Activated T-helper 9 cell treated with anti-CD3 and anti-CD28 coated beads, Interleukin-2, amount 50 U/mL, for 16 hours (primary cell): ENCODE measurements around the gene SOX5.
"Not testable (repeated sequence)": the region's sequence is repeated elsewhere in the genome, so short reads cannot be mapped to it uniquely, and the experiment has no call there.

ENCODE experiments used
- DNase-seq: peaks from one replicate; pipeline ENCODE4 v3.0.0-alpha.2; 2020; ENCODE audit warnings: low read depth

SOX5 gene

DNA sequence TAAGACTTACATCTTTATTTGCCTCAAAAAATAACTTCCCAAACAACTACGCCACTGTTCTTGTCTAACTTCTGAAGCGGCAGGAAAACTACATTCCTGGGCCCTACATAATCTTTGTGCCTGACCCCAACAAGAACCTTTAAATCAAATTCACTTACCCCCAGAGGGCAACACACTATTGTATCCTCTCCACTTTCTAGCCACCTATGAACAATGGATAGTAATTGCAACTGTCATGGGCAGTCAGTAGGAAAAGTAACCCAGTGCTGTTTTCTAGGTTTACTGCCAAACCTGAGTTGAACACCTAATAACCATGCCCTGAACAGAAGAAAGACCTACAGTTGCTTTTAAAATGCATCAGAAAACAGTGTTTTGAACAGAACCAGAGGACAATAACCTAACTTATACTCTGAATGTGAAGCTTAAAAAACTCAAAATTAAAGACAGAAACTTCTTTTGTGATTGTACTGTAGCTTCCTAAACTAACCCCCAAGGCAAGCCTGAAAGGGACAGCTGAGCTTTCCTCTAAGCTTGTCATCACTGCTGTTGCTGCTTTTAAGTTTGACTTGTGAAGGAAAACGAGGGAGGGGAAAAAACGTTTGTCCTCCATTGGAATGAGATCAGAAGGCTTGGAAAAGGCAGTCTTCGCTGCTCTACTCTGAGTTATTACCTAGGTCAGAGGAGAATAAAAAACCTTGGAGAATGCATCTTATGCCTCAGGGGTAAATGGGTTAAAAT is 195.7 kb downstream of the SOX5 start:
- no peak for DNase-seq

DNA sequence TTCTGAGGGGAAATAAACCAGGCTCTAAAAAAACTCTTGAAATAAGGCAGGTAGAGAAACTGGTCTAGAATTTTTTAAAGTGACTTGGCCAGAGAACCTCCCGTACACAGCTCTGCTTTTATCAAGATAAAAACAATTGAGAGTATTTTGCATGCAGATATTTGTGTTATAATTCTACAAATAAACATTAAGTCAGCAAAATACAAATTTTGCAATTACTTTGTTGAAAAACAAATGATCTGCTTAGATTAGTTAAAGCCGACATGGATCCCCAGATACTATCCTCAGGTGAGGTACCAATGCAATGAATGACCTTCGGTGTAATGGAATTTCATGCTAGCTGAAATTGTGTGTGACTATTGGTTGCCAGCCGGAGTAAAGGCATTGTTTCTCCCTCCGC is 197.2 kb downstream of the SOX5 start:
- no peak for DNase-seq

DNA sequence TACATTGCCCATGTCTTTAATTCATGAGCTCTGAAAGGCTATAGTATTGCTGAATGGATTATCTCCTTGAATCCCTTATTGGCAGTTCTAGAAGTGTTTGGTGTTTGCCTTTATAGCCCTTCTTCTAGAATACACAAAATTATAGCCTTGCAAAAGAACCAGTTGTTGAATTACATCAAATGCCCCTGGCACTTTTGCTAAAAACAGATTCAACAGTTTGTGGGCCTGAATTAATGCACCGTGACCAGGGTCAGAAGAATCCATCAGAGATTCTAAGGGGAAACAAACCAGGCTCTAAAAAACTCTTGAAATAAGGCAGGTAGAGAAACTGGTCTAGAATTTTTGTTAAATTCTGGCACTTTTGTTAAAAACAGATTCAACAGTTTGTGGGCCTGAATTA is 197.8 kb downstream of the SOX5 start:
- DNase-seq = no peak

DNA sequence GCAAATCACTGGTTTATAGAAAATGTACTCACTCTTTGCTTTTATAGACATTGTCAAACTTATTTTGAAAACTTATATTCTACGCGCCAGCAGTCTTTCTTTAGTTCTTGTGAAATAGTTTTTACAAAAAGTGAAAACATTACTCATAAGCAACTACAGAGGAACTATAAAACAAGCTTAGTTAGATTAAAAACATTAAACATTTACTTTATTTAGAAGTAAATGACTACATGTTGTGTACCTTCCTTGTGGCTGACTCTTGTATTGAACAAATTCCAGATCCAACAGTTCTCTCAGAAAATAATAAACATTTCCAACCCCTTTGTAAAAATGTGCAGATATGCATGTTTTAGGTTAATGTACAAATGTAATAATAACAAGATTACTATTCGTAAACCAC is 198.5 kb downstream of the SOX5 start:
- no peak for DNase-seq

DNA sequence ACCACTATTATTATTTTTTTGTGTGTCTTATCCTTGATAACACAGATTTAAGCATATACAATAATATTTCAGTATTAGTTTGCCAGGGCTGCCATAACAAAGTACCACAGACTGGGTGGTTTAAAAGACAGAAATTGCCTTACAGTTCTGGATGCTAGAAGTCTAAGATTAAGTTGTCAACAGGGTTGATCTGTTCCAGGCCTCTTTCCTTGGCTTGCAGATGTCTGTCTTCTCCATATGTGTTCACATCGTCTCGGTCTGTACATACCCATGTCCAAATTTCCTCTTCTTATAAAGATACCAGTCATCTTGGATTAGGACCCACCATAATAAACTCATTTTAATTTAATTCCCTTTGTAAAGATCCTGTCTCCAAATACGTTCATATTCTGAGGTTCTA is 204.8 kb downstream of the SOX5 start:
- no peak for DNase-seq

DNA sequence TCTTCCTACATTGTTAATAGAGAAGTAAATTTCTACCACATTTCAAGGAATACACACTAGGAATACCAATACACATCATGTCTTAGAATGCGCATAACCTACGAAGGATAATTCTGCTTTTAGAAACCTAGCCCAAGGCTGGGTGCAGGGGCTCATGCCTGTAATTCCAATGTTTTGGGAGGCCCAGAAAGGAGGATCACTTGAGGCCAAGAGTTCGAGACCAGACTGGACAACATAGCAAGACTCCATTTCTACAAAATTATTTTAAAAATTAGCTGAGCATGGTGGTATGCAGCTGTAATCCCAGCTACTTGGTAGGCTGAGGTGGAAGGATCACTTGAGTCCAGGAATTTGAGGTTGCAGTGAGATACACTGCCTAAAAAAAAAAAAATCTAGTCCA is 206.9 kb downstream of the SOX5 start:
- no peak for DNase-seq

DNA sequence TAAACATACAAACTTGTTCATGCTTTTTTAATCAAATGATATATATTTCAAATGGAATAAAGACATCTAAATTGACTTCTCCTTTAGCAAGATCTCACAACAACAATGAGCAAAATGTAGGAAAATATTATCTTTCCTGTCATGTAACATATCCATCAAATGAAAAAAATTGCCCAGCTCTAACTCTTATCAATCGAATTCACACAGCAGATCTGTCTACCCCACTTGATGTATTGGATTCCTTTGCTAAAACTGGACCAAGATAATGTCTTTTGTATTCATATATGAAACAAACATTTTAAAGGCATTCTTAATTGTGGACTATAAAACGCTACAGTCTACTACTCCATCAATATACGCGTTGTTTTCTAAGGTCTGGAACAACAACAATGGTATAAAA is 218.0 kb downstream of the SOX5 start:
- DNase-seq = no peak

DNA sequence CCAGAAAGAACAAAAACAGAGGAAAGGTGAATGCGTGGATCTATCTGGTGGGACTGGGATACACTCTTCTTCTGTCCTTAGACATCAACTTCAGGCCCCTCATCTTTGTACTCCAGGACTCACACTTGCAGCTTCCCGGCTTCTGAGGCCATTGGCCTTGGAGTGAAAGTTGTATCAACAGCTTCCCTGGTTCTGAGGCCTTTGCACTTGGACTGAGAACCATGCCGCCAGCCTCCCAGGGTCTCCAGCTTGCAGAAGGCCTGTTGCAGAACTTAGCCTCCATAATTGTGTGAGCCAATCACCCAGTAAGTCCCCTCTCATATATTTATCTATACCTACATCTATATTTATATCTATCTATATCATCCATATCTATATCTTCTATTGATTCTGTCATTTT is 218.4 kb downstream of the SOX5 start:
- no peak for DNase-seq

DNA sequence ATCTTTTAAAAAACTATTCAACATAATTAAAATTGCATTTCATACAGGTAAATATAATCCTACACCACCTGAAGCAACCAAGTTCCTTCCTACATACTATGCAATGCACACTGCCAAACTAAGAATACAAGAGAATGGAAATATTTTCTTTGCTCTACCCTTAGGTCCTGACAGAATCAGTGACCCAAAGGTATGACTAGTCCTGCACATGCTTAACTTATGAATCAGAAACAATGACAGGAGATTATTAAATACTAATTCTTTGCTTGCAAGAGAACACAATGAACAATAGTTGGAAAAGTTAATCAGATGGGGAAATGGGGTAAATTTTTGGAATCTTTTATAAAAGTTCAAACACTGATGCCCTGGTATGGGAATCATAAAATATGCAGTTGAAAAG is 220.1 kb downstream of the SOX5 start:
- DNase-seq = no peak

DNA sequence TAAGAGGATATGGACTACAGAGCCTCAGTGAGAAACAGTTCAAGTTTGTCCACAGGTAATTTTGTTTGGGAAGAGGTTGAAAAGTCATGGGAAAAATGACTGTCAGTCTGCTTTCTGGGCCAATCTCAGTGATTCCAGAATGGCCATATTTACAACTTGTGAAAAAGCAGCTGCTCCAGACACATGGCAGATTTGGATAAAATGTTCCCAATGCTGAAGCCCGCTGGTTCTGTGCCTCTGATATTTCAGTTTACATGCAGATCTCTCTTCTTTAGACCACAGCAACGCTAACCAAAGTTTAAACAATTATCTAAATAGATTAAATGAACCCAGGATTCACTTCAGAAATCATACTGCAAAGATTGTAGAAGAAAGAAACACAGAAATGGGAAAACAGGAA is 222.8 kb downstream of the SOX5 start:
- no peak for DNase-seq

DNA sequence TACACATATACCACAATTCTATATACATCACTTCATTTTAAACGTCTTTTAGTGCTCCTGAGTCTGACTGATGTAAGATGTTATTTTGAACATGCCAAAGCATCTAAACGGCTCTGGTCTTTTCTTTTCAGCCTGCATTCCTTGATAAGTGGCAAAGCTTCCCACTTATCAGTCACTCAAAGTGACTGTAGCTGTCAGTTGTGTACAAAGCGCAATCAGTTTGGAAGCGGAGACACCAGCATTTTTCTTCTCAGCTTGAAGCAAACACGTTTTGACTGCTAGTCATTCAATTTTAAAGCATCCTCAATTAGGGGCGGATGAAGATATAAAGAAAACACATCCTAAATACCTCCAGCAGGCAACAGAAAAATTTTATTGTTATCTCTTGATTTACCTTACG is 226.8 kb downstream of the SOX5 start:
- no peak for DNase-seq

DNA sequence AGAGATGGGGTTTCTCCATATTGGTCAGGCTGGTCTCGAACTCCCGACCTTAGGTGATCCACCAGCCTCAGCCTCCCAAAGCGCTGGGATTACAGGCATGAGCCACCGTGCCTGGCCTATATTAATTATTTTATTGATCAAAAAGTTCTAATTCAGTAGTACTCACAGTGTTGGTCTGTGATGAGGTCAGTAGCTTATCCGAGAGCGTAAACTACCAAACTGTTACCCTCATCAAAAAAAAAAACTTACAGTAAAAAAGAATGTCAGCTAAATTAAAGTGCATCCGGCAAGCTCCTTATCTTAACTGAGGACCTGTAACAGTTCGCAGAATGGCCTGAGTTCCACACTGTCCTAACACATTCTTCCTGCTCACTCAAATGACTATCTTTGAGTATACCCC is 228.2 kb downstream of the SOX5 start:
- no peak for DNase-seq

DNA sequence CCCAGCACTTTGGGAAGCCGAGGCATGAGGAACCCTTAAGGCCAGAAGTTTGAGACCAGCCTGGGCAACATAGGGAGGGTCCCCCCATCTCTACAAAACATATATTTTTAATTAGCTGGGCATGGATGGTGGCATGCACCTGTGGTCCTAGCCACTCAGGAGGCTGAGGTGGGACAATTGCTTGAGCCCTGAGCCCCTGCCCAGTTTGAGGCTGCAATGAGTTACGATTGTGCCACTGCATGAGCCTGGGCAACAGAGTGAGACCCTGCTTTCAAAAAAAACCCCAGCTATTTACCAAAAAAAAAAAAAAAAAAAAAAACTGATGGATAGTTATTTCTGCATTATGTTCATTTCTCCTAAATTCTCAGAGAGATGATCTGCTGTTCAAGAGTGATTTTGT is 230.0 kb downstream of the SOX5 start:
- DNase-seq = no peak

DNA sequence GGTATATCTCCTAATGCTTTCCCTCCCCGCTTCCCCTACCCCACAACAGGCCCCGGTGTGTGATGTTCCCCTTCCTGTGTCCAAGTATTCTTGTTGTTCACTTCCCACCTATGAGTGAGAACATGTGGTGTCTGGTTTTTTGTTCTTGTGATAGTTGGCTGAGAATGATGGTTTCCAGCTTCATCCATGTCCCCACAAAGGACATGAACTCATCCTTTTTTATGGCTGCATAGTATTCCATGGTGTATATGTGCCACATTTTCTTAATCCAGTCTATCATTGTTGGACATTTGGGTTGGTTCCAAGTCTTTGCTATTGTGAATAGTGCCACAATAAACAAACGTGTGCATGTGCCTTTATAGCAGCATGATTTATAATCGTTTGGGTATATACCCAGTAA is 239.1 kb downstream of the SOX5 start:
- DNase-seq = not testable (repeated sequence)

DNA sequence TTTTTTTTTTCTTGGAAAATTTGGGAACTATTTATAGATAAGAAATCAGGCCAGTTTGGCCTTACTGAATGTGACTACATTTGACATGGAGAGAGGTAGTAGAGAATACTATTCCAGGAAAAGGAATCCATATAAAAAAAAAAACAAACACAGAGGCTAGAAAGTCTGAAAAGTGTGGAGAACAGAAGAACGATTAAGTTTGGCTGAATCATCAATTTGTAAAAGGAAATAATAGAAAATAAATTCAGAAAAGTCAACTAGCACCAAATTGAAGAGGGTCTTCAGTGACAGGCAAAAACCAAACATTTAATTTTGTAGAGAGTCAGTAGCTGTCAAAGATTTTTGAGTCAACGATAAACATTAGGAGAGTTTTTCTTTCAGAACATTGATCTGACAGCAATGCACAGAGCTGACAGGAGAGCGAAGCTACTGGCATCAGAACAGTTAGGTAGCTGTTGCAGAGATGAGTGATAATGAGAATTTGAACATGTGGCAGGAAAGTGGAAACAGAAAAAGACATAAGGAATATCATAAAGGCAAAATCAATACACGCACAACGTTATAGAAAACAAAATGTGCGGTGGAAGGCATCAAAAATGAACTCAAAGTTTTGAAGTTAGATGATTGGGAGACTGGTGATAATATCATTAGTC is 241.2 kb downstream of the SOX5 start:
- no peak for DNase-seq

DNA sequence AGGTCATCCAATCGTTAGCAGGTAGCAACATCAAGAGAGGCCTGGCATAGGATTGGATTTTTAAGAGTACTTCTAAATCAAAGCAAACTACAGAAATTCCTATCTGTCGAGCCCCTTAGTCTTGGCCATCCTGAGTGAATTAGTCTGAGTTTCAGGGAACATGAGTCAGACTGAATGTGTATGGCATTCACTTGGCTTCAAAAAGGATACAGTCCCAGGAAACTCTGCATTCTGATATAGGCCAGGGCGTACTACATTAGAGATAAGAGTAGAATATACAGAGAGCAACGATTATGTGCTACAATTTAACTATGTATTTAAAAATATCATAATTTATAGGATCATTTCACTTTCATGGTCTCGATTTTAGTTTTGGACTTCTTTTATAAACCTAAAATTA is 242.2 kb downstream of the SOX5 start:
- no peak for DNase-seq

DNA sequence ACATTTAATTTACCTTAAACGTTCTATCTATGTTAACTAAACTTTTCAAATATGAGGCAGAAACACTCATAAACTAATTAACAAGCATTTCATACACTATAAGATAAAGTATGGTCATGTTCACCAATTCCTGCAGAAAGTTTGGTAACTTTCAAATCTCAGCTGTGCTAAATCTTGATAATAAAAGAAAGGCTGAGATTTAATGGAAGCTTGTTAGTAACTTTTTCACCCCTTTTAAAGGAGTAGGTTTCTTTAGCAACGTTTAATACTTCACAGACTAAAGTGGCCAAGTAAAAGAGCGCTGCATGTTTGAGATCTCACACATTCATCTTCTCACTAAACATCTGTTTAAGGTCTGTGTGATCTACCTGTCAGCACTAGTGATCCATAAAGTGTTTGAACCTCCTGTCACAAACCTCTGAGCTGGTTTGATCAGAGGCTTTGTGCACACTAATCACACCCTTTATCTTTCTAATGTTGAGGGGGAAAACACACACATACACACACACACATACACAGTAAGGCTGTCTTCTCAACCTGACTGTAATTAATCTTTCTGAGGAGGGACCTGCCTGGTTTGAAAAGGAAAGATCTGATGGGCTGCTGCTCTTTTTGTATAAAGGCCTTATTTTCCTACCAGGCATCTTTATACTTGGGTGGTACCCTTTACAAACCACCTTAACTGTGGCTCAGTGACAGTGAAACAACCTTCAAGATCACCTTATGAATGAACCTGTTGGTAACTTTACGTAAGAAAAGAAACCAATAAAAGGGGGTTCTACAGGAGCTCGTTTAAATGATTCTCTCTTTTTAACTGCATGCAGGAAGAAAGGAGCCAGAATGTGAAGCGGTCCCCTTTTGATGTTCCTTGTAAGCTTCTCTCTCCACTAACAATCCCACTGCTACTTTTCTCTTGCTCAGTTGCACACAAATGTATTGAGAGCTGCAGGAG is 244.2 kb downstream of the SOX5 start:
- no peak for DNase-seq

DNA sequence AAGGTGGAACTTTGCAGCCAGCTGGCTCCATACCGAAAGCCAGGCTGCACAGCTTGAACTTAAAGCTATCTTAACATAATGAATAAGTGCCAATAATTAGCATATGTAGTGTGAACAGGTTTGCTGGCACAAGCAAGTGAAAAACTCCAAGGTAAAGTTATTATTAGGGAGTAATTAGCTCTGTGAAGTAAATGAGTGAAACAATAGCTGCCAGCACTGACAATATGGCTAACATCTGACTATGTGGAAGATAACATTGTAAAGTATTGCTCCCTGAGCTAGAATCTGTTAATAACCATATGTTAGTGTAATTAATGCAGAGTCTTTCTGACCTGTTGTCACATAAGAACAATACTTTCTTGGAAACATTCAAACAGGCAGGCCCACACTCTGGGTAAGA is 246.4 kb downstream of the SOX5 start:
- no peak for DNase-seq

DNA sequence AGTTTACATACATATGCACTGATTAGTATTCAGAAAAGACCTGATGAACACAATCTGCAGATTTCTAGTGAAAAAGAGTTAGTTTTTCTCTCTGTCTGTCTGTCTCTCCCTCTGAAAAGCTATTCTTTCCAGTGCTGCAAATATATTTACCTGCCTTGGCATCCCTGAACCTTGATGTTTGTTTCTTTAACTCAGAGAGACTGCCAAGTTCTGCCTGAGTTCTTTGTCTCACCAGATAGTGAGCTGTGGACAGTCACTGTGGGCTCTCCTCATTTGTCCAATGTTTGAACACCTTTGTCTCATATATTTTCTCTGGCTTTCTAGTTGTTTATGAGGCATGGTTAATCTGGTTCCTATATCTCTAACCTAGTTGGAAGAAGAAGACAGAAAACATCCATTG is 250.4 kb downstream of the SOX5 start:
- no peak for DNase-seq

DNA sequence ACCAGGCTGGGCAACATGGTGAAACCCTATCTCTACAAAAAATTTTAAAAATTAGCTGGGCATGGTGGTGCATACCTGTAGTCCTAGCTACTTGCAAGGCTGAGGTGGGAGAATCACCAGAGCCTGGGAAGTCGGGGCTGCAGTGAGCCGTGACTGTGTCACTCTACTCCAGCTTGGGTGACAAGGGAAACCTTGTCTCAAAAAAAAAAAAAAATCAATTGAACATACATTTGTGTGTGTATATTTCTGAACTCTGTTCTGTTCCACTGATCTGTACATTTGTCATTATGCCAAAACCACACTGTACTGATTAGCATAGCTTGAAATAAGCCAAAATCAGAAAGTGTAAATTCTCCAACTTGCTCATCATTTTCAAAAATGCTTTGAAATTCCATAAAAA is 254.6 kb downstream of the SOX5 start:
- no peak for DNase-seq

DNA sequence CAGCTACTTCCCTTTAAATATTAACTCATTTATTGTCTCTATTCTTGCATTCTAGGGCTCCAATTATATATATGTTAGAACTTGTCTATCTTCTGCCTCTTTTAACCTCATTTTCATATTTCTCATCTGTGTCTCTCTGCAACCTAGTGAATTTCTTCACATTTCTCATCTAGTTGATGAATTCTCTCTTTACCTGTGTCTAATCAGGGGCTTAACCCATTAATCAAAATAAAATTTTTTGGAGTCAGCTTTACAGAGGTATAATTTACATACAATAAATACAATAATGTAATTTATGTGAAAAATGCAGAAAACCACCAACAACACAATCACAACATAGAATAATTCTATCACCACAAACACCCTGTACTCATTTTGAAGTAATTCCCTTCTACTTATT is 255.2 kb downstream of the SOX5 start:
- no peak for DNase-seq

DNA sequence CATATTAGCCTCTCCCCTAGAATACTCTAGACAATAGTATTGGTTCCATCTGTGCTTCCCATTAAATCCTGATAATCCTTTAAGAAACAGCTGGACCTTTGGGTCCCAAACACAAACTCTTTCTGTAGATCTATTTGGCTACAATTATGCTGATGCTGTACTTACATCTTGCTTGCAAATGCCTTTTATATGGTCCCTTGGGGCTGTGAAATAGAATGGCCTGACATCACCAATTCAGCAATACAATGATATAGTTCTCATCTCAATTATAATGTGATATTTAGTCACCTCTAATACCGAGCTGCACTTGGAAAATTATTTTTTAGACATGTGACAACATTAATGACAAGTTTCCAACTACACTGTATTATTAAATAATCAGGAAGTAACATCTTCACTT is 261.5 kb downstream of the SOX5 start:
- DNase-seq = no peak

DNA sequence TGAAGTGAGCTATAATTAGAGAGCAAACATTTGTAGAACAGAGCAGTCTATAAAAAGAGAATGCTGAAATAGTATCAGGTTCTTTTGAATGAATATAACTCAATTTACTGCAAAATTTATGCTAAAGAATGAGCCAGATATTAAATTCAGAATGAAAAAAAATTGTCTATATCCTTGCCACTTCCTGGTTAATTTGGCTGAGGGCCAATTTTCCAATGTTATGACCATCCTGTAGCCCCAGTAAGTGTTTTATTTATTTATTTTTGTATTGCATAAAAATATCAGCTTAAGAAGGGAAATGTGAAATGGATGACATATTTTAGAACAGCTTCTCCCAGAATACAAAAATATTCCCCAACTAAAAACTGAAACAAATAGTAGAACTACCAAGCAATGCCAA is 263.4 kb downstream of the SOX5 start:
- DNase-seq = no peak
